22Rv1 (cell line): ENCODE data around the gene MACF1.

Source experiments
- ZFX ChIP-seq: fragments of 450-650 bp; IDR thresholded peaks from 2 replicates; pipeline ENCODE4 v1.6.1; 2017; ENCODE audit warnings: antibody characterized with exemption, borderline replicate concordance
- TF ChIP-seq, protein P1 (sequence below): fragments of 450-650 bp; IDR thresholded peaks from 2 replicates; pipeline ENCODE4 v1.5.1; 2017; ENCODE audit warnings: mild to moderate bottlenecking

DNA sequence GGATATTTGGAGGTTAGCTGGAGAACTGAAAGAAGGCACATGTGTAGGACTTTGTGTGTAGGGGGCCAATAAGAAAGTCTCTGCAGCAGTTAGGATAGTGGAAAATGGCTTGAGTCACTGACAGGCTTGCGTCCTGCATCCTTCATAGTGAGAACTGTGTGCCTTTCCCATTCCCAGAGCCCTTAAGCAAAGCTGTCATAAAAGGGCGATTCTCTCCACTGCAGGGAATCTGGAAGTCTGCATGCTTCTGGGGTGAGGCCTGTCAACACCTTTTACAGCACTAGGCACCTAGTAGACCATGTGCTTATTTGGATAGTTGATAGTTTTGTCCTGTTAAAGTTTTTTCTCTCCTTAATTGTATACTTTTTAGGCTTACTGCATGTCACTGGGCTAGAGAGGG is 39.4 kb upstream of the MACF1 start:
- TF ChIP-seq, protein P1, sequence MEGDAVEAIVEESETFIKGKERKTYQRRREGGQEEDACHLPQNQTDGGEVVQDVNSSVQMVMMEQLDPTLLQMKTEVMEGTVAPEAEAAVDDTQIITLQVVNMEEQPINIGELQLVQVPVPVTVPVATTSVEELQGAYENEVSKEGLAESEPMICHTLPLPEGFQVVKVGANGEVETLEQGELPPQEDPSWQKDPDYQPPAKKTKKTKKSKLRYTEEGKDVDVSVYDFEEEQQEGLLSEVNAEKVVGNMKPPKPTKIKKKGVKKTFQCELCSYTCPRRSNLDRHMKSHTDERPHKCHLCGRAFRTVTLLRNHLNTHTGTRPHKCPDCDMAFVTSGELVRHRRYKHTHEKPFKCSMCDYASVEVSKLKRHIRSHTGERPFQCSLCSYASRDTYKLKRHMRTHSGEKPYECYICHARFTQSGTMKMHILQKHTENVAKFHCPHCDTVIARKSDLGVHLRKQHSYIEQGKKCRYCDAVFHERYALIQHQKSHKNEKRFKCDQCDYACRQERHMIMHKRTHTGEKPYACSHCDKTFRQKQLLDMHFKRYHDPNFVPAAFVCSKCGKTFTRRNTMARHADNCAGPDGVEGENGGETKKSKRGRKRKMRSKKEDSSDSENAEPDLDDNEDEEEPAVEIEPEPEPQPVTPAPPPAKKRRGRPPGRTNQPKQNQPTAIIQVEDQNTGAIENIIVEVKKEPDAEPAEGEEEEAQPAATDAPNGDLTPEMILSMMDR: no peak
- TF ChIP-seq ZFX: no peak
